ENCODE results near the gene OR5K1.

DNA sequence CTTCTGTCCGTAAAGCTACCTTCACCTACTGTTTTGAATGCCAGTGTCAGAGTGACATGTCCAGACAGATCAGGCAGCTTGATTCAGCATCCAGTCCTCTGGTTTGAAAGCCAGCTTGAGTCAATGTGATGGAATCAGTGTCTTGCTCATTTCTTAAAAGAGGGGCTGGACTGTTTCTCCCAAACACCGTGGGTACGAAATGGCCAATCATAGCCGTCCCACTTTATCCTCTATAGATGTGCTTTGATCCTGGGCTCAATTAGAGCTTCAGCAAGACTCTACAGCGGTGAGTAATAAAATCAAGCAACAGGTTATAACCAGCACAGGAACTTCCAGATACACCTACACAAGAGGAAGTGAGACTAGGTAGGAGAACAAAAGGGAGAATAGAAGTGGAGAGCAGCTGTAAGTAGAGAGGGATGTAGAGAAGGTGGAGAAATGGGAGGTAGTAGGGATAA lies 17.0 kb upstream of the OR5K1 start:
- TF ChIP-seq, protein P1, sequence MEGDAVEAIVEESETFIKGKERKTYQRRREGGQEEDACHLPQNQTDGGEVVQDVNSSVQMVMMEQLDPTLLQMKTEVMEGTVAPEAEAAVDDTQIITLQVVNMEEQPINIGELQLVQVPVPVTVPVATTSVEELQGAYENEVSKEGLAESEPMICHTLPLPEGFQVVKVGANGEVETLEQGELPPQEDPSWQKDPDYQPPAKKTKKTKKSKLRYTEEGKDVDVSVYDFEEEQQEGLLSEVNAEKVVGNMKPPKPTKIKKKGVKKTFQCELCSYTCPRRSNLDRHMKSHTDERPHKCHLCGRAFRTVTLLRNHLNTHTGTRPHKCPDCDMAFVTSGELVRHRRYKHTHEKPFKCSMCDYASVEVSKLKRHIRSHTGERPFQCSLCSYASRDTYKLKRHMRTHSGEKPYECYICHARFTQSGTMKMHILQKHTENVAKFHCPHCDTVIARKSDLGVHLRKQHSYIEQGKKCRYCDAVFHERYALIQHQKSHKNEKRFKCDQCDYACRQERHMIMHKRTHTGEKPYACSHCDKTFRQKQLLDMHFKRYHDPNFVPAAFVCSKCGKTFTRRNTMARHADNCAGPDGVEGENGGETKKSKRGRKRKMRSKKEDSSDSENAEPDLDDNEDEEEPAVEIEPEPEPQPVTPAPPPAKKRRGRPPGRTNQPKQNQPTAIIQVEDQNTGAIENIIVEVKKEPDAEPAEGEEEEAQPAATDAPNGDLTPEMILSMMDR (IDR thresholded peaks at IDR 0.05): no peak
- TF ChIP-seq POLR2A (IDR thresholded peaks at IDR 0.05; ENCODE audit: low read depth): no peak
